ENCODE data around the gene RPL13. TPM values are rescaled to one million over a fixed set of nuclear protein-coding genes. Genes with fewer than 3 reads are reported as not detected.

Gene RPL13
- total and polyA plus RNA-seq, 2 of the 13 experiments (the other 11 are each of a cell fraction or from before 2014, with no cell fraction given): 2,988 to 4,411 TPM

DNA sequence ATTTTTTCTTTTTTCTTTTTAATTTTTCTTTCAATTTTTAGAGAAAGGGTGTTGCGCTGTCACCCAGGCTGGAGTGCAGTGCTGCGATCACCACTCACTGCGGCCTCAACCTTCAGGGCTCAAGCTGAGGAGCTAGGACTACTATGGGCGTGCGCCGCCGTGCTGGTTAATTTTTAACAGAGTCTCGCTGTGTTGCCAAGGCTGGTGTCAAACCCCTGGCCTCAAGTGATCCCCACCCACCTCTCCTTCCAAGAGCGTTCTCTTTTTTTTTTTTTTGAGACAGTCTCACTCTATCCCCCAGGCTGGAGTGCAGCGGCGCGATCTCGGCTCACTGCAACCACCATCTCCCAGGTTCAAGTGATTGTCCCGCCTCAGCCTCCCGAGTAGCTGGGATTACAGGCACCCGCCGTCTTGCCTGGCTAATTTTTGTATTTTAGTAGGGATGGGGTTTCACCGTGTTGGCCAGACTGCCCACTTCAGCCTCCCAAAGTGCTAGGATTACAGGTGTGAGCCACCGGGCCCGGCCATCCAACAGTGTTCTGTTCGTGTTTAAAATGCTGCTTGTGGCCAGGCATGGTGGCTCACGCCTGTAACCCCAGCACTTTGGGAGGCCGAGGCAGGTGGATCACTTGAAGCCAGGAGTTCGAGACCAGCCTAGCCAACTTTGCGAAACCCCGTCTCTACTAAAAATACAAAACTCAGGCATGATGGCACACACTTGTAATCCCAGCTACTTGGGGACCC lies 14.5 kb upstream of the RPL13 start (continued):
- TF ChIP-seq, protein P1, sequence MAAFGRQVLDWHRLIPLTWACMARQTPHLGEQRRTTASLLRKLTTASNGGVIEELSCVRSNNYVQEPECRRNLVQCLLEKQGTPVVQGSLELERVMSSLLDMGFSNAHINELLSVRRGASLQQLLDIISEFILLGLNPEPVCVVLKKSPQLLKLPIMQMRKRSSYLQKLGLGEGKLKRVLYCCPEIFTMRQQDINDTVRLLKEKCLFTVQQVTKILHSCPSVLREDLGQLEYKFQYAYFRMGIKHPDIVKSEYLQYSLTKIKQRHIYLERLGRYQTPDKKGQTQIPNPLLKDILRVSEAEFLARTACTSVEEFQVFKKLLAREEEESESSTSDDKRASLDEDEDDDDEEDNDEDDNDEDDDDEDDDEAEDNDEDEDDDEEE (CRISPR knock-in tag; IDR thresholded peaks at IDR 0.05): no peak
- no peak for TF ChIP-seq HCFC1 (IDR thresholded peaks at IDR 0.05; ENCODE audit: low read depth, low read length)
- TF ChIP-seq NR2F2 (IDR thresholded peaks at IDR 0.05; ENCODE audit: borderline replicate concordance, low read depth): no peak
- no peak for TF ChIP-seq ZNF256 (CRISPR knock-in tag; conservative IDR thresholded peaks at IDR 0.05)
- no peak for TF ChIP-seq ZBTB7B (CRISPR knock-in tag; IDR thresholded peaks at IDR 0.05)
- peak; percentile 28; the same call in 1 of the 2 replicates for TF ChIP-seq HDAC1 (CRISPR knock-in tag; IDR thresholded peaks at IDR 0.05)
- TF ChIP-seq ZNF749 (CRISPR knock-in tag; IDR thresholded peaks at IDR 0.05; ENCODE audit: borderline replicate concordance): no peak
- peak; percentile 57; the same call in 1 of the 2 replicates for TF ChIP-seq YEATS2 (CRISPR knock-in tag; IDR thresholded peaks at IDR 0.05; ENCODE audit: borderline replicate concordance)
- TF ChIP-seq ZNF550 (CRISPR knock-in tag; IDR thresholded peaks at IDR 0.05; ENCODE audit: borderline replicate concordance): peak; percentile 27; the same call in 1 of the 2 replicates
- no peak for TF ChIP-seq ZKSCAN1 (IDR thresholded peaks at IDR 0.05; ENCODE audit: low read length)
- TF ChIP-seq, protein P2, sequence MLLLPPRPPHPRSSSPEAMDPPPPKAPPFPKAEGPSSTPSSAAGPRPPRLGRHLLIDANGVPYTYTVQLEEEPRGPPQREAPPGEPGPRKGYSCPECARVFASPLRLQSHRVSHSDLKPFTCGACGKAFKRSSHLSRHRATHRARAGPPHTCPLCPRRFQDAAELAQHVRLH (CRISPR knock-in tag; IDR thresholded peaks at IDR 0.05; ENCODE audit: borderline replicate concordance, low read depth): no peak
- no peak for TF ChIP-seq SIN3B (IDR thresholded peaks at IDR 0.05; ENCODE audit: low read length)
- TF ChIP-seq, protein P3, sequence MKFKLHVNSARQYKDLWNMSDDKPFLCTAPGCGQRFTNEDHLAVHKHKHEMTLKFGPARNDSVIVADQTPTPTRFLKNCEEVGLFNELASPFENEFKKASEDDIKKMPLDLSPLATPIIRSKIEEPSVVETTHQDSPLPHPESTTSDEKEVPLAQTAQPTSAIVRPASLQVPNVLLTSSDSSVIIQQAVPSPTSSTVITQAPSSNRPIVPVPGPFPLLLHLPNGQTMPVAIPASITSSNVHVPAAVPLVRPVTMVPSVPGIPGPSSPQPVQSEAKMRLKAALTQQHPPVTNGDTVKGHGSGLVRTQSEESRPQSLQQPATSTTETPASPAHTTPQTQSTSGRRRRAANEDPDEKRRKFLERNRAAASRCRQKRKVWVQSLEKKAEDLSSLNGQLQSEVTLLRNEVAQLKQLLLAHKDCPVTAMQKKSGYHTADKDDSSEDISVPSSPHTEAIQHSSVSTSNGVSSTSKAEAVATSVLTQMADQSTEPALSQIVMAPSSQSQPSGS (CRISPR knock-in tag; IDR thresholded peaks at IDR 0.05): no peak
- TF ChIP-seq ZNF441 (CRISPR knock-in tag; IDR thresholded peaks at IDR 0.05; ENCODE audit: borderline replicate concordance): no peak
- no peak for TF ChIP-seq FOXP1 (IDR thresholded peaks at IDR 0.05)
- peak; percentile 27; the same call in 1 of the 2 replicates for TF ChIP-seq FOXP1 (CRISPR knock-in tag; IDR thresholded peaks at IDR 0.05)
- no peak for TF ChIP-seq ZBTB8A (CRISPR knock-in tag; IDR thresholded peaks at IDR 0.05; ENCODE audit: borderline replicate concordance, low read depth)
- no peak for TF ChIP-seq ZNF430 (CRISPR knock-in tag; IDR thresholded peaks at IDR 0.05)
- TF ChIP-seq CC2D1A (CRISPR knock-in tag; IDR thresholded peaks at IDR 0.05): no peak
- 0 out of 2 replicates have a peak, but pooled peaks have one; percentile 41 for TF ChIP-seq ZNF607 (CRISPR knock-in tag; IDR thresholded peaks at IDR 0.05; ENCODE audit: borderline replicate concordance)
- no peak for TF ChIP-seq SETDB1 (CRISPR knock-in tag; IDR thresholded peaks at IDR 0.05; ENCODE audit: borderline replicate concordance)
- no peak for TF ChIP-seq ZNF143 (CRISPR knock-in tag; IDR thresholded peaks at IDR 0.05)
- no peak for TF ChIP-seq ZNF589 (CRISPR knock-in tag; conservative IDR thresholded peaks at IDR 0.05)
- TF ChIP-seq JUN (CRISPR knock-in tag; IDR thresholded peaks at IDR 0.05): no peak
- no peak for TF ChIP-seq KLF16 (CRISPR knock-in tag; IDR thresholded peaks at IDR 0.05)
- TF ChIP-seq GFI1 (CRISPR knock-in tag; IDR thresholded peaks at IDR 0.05; ENCODE audit: borderline replicate concordance): no peak
- no peak for TF ChIP-seq ZNF564 (CRISPR knock-in tag; IDR thresholded peaks at IDR 0.05)
- TF ChIP-seq, protein P4, sequence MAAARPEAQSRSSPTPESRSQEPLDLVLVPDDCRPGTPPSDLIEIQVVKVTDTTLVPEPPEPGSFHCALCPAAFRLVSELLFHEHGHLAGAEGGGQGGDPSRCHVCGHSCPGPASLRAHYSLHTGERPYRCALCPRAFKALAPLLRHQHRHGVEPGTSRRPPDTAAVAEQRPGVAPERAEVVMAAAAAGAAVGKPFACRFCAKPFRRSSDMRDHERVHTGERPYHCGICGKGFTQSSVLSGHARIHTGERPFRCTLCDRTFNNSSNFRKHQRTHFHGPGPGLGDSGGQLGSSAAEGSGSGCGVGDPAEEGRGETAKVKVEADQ (CRISPR knock-in tag; IDR thresholded peaks at IDR 0.05; ENCODE audit: borderline replicate concordance): no peak
- no peak for TF ChIP-seq KDM5A (IDR thresholded peaks at IDR 0.05; ENCODE audit: borderline replicate concordance, low read length)
